Activated CD8-positive, alpha-beta memory T cell treated with anti-CD3 and anti-CD28 coated beads, Interleukin-2, amount 50 U/mL, for 48 hours (primary cell): Measurements from ENCODE around the gene CNTNAP2.

Source experiments
- DNase-seq: peaks from one replicate; pipeline ENCODE4 v3.0.0-alpha.2; 2020

CNTNAP2 gene

GRCh38 chr7:146314962-146315361 lies 198.4 kb downstream of the CNTNAP2 start:
- DNase-seq, result no peak

- no peak for DNase-seq
These were observed 203.0 kb downstream of the CNTNAP2 start for GRCh38 chr7:146319629-146320028.

DNA sequence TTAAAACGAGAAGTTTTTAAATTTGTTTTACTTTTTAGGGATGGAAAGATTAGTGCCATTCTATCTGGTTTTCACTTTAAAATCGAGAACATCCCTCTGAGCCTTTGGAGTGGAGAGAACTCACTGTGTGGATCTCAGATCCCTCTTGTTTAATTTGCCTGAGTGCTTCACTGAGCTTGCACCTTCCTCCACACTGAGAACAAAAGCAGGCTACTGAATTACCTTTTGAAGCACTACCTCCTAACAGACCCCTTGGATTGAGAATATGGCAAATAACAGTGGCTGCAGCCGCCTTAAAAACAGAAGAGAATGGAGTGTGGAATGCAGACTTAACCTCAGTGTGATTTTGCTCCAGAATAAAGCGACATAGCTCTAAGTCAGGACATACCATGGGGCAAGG lies 204.7 kb downstream of the CNTNAP2 start:
- DNase-seq, result no peak

- no peak for DNase-seq
These were observed 214.8 kb downstream of the CNTNAP2 start for GRCh38 chr7:146331369-146331768.

GRCh38 chr7:146345251-146345650 lies 228.7 kb downstream of the CNTNAP2 start:
- DNase-seq, result no peak

GRCh38 chr7:146346096-146346495 lies 229.5 kb downstream of the CNTNAP2 start:
- DNase-seq, result no peak

DNA sequence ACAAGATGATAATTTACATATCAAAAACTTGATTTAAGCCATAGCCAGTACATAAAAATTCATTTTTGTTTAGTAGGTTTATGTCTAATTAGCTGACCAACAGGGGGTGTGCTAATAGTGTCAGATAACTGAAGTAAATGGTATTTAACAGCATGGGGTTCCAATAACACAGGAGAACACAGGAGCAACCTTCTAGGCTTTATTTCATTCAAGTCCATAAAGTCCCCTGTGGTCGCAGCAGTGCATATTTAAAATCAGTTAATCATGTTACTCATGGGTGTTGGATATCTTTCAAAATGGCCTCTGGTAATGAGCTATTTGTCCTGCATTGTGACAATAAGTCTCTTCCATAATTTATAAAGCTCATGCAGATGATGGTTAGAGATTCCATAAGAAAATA lies 238.6 kb downstream of the CNTNAP2 start:
- no peak for DNase-seq

GRCh38 chr7:146359176-146359575 lies 242.6 kb downstream of the CNTNAP2 start:
- DNase-seq, result no peak

DNA sequence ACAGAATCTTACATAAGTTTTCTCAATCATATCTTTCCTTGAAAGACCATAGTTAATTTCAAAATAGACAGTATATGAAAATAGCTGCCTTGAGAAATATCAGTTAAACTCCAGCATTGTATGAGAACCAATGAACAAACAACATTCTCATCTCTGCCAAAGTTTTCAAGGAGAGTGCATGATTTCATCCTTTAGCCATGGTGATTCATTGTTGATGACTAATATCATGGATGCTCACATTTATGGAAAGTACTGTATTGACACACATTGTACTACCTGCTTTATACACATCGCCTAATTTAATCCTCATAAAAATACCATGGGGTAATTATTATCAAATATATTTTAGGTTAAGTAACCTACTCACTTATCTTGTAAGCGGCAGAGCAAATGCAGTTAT lies 250.3 kb downstream of the CNTNAP2 start:
- no peak for DNase-seq

GRCh38 chr7:146370171-146370570 lies 253.6 kb downstream of the CNTNAP2 start:
- DNase-seq, result no peak

DNA sequence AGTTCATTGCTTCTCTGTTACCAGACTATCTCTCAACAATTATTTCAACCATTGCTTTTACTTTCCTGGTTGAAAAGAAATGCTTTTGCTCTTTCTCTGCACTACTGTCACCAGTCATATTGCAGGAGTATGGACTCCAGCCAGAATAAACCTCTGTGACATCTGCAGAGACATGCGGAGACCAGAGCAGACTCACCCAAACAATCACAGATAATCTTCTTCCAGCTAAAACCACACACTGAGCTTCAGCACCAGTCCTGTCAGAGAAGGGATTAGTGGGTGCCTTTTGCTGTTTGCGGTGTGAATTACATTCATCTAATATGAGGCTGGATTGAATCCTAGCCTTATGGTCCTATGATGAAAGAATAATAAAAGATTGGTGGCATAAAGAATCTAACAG lies 258.6 kb downstream of the CNTNAP2 start:
- no peak for DNase-seq

DNA sequence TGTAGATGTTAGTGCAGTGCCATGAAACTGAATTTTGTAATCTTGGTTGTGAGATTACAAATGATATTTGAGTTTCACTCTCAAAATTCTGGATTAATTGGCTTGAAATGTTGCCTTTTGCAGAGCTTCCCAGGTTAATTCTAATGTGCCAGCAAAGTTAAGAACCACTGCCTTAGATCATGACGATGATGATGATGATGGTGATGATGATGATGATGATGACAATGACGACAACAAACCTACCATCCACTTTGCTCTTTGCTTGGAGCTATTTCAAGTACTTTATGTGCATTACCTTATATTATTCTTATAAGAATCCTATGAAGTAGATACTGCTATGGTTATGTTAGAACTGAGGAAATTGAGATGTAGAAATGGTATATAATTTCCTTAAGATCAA lies 261.6 kb downstream of the CNTNAP2 start:
- DNase-seq, result no peak

DNA sequence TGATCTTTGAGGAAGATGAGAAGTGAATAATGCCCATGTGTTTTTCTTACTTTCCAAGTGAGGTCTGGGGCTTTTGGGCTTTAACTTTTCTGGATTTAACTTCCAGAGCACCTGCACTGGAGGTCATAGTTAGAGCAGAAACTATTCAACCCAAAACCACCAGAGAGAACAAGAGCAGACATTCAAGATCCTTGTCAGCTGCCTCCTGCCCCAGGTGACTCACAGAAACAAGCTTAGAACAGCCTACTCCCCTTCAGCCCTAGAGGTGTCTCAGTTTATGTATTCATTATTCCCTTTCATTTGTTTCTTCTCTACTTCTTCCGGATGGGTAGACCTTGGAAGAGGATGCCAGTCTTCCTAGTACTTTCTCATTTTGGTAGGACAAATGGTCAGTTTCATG lies 270.5 kb downstream of the CNTNAP2 start:
- no peak for DNase-seq

DNA sequence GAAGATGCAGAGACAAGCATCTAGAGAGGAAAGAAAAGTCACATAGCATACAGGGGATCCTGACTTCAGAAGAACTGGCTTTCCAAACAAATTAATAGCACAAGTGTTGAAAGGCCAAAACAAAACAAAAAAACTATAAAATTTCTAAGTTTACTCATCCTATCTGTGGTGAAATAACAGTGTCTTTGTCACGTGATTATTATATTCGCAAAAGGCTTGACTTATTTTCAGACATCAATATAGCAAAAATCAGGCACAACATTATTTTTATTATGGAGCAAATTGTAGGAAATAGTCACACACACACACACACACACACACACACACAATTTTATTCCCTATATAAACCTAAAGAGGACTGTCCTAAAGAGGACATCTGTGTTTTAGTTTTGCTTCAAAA lies 272.3 kb downstream of the CNTNAP2 start:
- DNase-seq, result no peak

DNA sequence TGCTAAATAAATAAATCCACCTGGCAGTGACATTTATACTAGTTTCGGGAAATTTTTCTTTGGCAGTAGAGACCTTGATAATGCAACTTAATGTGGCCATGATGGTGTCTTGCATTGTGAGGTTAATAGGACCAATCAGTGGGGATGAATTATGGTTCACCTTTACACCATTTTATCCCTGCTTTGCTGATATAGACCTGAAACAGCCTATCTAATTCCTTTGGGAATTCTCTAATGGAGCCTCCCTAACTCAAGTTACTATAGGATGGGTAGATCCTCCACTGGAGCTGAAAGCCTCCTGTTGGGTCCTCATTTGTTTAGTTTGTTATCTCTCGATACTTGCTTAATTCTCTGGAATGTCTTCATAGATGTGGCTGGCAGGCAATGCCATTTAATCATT lies 276.7 kb downstream of the CNTNAP2 start:
- DNase-seq, result no peak

- no peak for DNase-seq
These were observed 280.5 kb downstream of the CNTNAP2 start for GRCh38 chr7:146397141-146397540.

DNA sequence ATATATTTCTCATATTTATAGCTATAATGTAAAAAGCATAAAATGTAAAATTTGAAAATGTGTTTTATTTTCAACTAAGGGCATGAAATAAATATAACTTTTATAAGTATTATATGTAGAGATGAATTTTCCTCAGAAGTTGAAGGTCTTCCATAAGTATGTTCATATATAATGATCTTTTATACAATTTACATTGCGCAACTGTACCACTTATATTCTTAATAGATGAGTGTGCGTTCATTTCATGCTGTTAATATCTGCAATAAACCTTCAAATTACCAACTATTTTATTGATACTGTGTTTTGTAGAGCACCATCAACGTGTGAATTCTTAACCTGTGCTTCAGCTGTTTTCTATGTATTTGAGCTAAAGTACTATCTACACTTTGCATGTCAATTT lies 285.3 kb downstream of the CNTNAP2 start:
- no peak for DNase-seq

GRCh38 chr7:146405737-146406136 lies 289.1 kb downstream of the CNTNAP2 start:
- DNase-seq, result no peak

DNA sequence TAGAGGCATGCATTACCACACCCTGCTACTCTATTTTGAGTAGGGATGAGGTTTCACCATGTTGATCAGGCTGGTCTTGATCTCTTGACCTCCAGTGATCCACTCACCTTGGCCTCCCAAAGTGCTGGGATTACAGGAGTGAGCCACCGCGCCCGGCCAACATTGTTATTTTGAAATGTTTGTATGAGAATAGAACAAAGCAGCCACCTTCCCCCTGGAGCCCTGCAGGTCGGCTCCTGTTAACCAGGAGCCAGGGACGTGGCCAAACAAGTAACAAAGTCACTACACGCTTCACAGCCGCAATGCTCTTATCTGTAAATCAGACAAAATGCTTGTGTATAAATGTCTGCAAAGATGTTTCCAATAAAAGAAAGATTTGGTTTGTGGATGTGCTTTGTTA lies 295.4 kb downstream of the CNTNAP2 start:
- no peak for DNase-seq

GRCh38 chr7:146412781-146413180 lies 296.2 kb downstream of the CNTNAP2 start:
- DNase-seq, result no peak

DNA sequence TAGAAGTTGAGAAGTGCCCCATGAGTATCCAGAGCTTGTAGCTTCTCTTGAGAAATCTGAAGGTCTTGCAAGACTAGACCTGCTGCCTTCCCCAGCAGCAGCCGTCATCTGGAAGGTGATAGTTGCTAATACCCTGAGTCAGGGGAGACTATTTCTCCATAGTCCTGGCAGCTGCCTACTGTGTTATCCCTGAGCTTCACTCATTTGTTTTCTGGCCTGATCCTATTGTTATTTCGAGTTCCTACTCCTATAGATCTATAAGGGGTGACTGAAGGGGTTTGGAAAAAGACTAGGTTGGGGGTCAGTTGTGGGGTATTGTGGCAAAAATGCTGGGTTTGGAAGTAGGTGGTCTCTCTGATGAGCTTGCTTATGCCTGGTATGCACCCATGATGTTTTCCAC lies 297.8 kb downstream of the CNTNAP2 start:
- no peak for DNase-seq

DNA sequence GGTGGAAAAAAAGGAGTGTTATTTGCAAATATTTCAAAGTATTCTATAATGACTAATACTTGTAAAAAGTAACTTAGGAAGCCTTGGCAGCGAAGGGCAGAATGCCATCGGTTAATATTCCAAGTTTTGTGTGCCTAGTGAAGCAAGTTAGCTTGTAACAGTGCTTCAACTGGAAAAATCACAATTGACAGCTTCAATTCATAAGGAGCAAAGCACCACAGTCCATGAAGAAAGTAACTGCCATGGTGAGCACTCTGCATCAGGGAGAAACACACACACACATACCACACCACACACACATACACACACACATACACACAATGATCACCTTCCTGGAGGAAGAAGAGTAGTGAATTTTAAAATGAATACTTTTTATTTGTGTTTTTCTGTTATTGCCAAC lies 298.3 kb downstream of the CNTNAP2 start:
- DNase-seq, result no peak

- no peak for DNase-seq
These were observed 300.6 kb downstream of the CNTNAP2 start for GRCh38 chr7:146417176-146417575.

- no peak for DNase-seq
These were observed 306.8 kb downstream of the CNTNAP2 start for GRCh38 chr7:146423446-146423845.

GRCh38 chr7:146424084-146424483 lies 307.5 kb downstream of the CNTNAP2 start:
- no peak for DNase-seq

DNA sequence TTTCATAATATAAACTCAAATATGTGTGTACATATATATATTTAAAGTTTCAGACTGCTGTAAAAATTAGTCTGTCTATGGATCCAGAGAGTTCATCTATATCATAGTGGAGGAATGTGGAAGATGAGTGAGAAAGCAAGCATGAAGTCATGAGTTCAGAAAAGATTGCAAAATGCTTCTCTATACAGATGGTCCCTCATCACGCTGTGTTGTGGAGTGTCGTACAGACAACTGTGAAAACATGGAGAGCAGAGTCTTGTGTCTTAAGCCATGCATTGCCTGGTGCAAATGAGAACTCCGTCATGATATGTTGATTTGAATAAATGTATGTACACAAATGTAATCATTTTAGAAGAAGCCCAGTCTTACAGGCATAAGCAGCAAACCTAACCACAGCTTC lies 316.9 kb downstream of the CNTNAP2 start:
- DNase-seq, result no peak
